ENCODE results near the gene HYCC2. TPM values are rescaled to one million over a fixed set of nuclear protein-coding genes. Genes with fewer than 3 reads are reported as not detected.

HYCC2 gene
- polyA plus RNA-seq, 1 donor from 2014 or later = 20.4 TPM

Small RNA genes within 50 kb of the gene (small RNA-seq; reads per million reads assigned to genes)
- 0 reads per million in 3 experiments for gene RNU6-1206P

Other genes with a start within 250 kb of the HYCC2 start
- gene CLK1, start 207.0 kb downstream of the HYCC2 start, polyA plus RNA-seq = 699 and 745 TPM in 2 replicates
- gene PPIL3, start 182.6 kb downstream of the HYCC2 start, polyA plus RNA-seq = 78.1 and 109 TPM in 2 replicates
- 57.0 and 74.8 TPM in 2 replicates for gene NIF3L1, start 182.3 kb downstream of the HYCC2 start, polyA plus RNA-seq
- gene ORC2, start 108.0 kb downstream of the HYCC2 start, polyA plus RNA-seq = 14.8 and 17.2 TPM in 2 replicates
- gene NDUFB3, start 330 bp upstream of the HYCC2 start, polyA plus RNA-seq = 111 and 154 TPM in 2 replicates
- gene CFLAR, start 44.5 kb upstream of the HYCC2 start, polyA plus RNA-seq = 0.84 and 1.6 TPM in 2 replicates
- not detected in 2 replicates for gene CASP10, start 111.5 kb upstream of the HYCC2 start, polyA plus RNA-seq
- gene CASP8, start 188.9 kb upstream of the HYCC2 start, polyA plus RNA-seq = 0.72 TPM in 1 of 2 replicates, not detected in the other